H1 (cell line): ENCODE measurements around the gene CDH6. TPM values are rescaled to one million over a fixed set of nuclear protein-coding genes. Genes with fewer than 3 reads are reported as not detected.

Experiments
- CTCF ChIA-PET: fragments of 300-600 bp; sonication (Branson Sonifier 250); formaldehyde crosslinking; loops from one replicate; lab custom pipeline; 2021; ENCODE audit not compliant: partially characterized antibody; lab: Charles Lee
- POLR2A ChIA-PET: fragments of 300-600 bp; sonication (Branson Sonifier 250); formaldehyde crosslinking; loops from one replicate; lab custom pipeline; 2021; ENCODE audit warnings: inconsistent platforms; ENCODE audit not compliant: partially characterized antibody; lab: Charles Lee
- DNase-seq, 2 experiments: peaks; one replicate each; pipeline versions ENCODE4 v3.0.0 to v3.0.0-alpha.2; 2010 to 2022; ENCODE audit warnings: low spot score in 2 of 2, low read depth in 1 of 2, mixed read lengths in 1 of 2
- FAIRE-seq: peaks from 2 replicates; lab custom pipeline; 2011; peaks lifted over from hg19 to GRCh38; lab: Jason Lieb, UNC
- H2AFZ ChIP-seq: 2 replicates; pipeline ENCODE4 v1.8.1; 2012; ENCODE audit warnings: low read length, inconsistent platforms
- H2AK5ac ChIP-seq: 2 replicates; pipeline ENCODE4 v1.6.1; 2013; ENCODE audit warnings: low read depth, low read length
- H2BK120ac ChIP-seq: replicated peaks from 2 replicates; pipeline ENCODE3; 2013; ENCODE audit warnings: low read depth, low read length, inconsistent platforms
- H2BK12ac ChIP-seq: 2 replicates; pipeline ENCODE4 v1.6.1; 2013; ENCODE audit warnings: low read depth, low read length
- H2BK15ac ChIP-seq: 2 replicates; pipeline ENCODE4 v1.6.1; 2013; ENCODE audit warnings: low read length
- H2BK20ac ChIP-seq: 2 replicates; pipeline ENCODE4 v1.6.1; 2013; ENCODE audit warnings: low read length
- H2BK5ac ChIP-seq: 2 replicates; pipeline ENCODE4 v1.6.1; 2013; ENCODE audit warnings: low read depth, low read length
- H3K14ac ChIP-seq: 2 replicates; pipeline ENCODE4 v1.6.1; 2013; ENCODE audit warnings: inconsistent platforms; ENCODE audit not compliant: insufficient read length
- H3K18ac ChIP-seq: 2 replicates; pipeline ENCODE4 v1.6.1; 2013; ENCODE audit warnings: low read length; ENCODE audit errors: extremely low read depth
- H3K23ac ChIP-seq: 2 replicates; pipeline ENCODE4 v1.6.1; 2013; ENCODE audit warnings: inconsistent platforms; ENCODE audit not compliant: insufficient read length
- H3K23me2 ChIP-seq: 2 replicates; pipeline ENCODE4 v1.6.1; 2013; ENCODE audit warnings: low read depth, low read length
- H3K27ac ChIP-seq: 2 replicates; pipeline ENCODE4 v1.6.1; 2011; ENCODE audit warnings: low read depth, low read length, inconsistent platforms
- H3K27me3 ChIP-seq, 4 experiments: replicated peaks in 1 of 4; 1 replicate in 1 of 4; 2 replicates in 3 of 4; pipeline versions ENCODE4 v1.6.1 to v1.8.1; 2011 to 2013; ENCODE audit warnings: low read length in 3 of 4, mild to moderate bottlenecking in 3 of 4, inconsistent platforms in 2 of 4, mixed read lengths in 2 of 4, moderate library complexity in 1 of 4; ENCODE audit not compliant: control insufficient read depth in 3 of 4, insufficient read depth in 3 of 4; ENCODE audit errors: extremely low read depth in 1 of 4
- H3K36me3 ChIP-seq, 4 experiments: 2 replicates each; pipeline versions ENCODE4 v1.6.1 to v1.8.1; 2011 to 2013; ENCODE audit warnings: mild to moderate bottlenecking in 4 of 4, low read length in 3 of 4, moderate library complexity in 2 of 4, control low read depth in 1 of 4, inconsistent platforms in 1 of 4; ENCODE audit not compliant: insufficient read depth in 4 of 4, control insufficient read depth in 2 of 4
- H3K4ac ChIP-seq: replicated peaks from 2 replicates; pipeline ENCODE3; 2013; ENCODE audit warnings: low read length, low read depth, mixed read lengths, inconsistent platforms; ENCODE audit not compliant: insufficient read length
- H3K4me1 ChIP-seq, 4 experiments: replicated peaks in 1 of 4; 1 replicate in 1 of 4; 2 replicates in 3 of 4; pipeline versions ENCODE4 v1.6.1 to v1.8.1; 2011 to 2013; ENCODE audit warnings: low read length in 3 of 4, inconsistent platforms in 2 of 4, mixed read lengths in 1 of 4; ENCODE audit not compliant: insufficient read depth in 4 of 4, control insufficient read depth in 3 of 4
- H3K4me2 ChIP-seq, 2 experiments: 2 replicates each; pipeline versions ENCODE4 v1.6.1 to v1.8.1; 2011 to 2013; ENCODE audit warnings: low read depth in 2 of 2, low read length in 2 of 2, control low read depth in 1 of 2, inconsistent platforms in 1 of 2, mild to moderate bottlenecking in 1 of 2; ENCODE audit not compliant: insufficient read depth in 1 of 2
- H3K4me3 ChIP-seq, 4 experiments: fragments of 200-600, 300-600 bp in 1 of 4; sonication (generic), shearing (Covaris generic), sonication (Bioruptor Twin) in 1 of 4; 2 replicates each; pipeline versions ENCODE4 v1.5.1 to v1.8.1; 2011 to 2016; ENCODE audit warnings: low read length in 4 of 4, low read depth in 3 of 4, control low read depth in 2 of 4, inconsistent platforms in 2 of 4, mild to moderate bottlenecking in 2 of 4, mixed read lengths in 1 of 4, moderate library complexity in 1 of 4; ENCODE audit not compliant: insufficient read depth in 2 of 4; ENCODE audit errors: extremely low read depth in 1 of 4
- H3K56ac ChIP-seq: replicated peaks from 2 replicates; pipeline ENCODE3; 2013; ENCODE audit warnings: low read depth, mild to moderate bottlenecking, mixed read lengths, low read length, inconsistent platforms; ENCODE audit not compliant: insufficient read length
- H3K79me1 ChIP-seq: 2 replicates; pipeline ENCODE4 v1.6.1; 2013; ENCODE audit warnings: low read depth, low read length, control low read depth
- H3K79me2 ChIP-seq, 2 experiments: 2 replicates each; pipeline versions ENCODE4 v1.6.1 to v1.8.1; 2012 to 2013; ENCODE audit warnings: low read length in 2 of 2, mild to moderate bottlenecking in 2 of 2, inconsistent platforms in 1 of 2; ENCODE audit not compliant: insufficient read depth in 2 of 2, control insufficient read depth in 1 of 2
- H3K9ac ChIP-seq, 4 experiments: replicated peaks in 1 of 4; 1 replicate in 1 of 4; 2 replicates in 3 of 4; pipeline versions ENCODE4 v1.6.1 to v1.8.1; 2011 to 2013; ENCODE audit warnings: low read depth in 3 of 4, low read length in 3 of 4, control low read depth in 2 of 4, mild to moderate bottlenecking in 2 of 4, moderate library complexity in 2 of 4, inconsistent platforms in 1 of 4; ENCODE audit errors: extremely low read depth in 1 of 4
- H3K9me3 ChIP-seq, 2 experiments: 2 replicates each; pipeline versions ENCODE4 v1.6.1 to v1.8.1; 2012 to 2013; ENCODE audit warnings: mild to moderate bottlenecking in 2 of 2, moderate library complexity in 2 of 2, control low read depth in 1 of 2, inconsistent platforms in 1 of 2, low read depth in 1 of 2, low read length in 1 of 2, mixed read lengths in 1 of 2; ENCODE audit not compliant: insufficient read depth in 2 of 2
- H4K20me1 ChIP-seq, 2 experiments: replicated peaks in 1 of 2; 2 replicates each; pipeline versions ENCODE3 to v1.8.1; 2011 to 2013; ENCODE audit warnings: inconsistent platforms in 2 of 2, low read length in 2 of 2, mild to moderate bottlenecking in 1 of 2; ENCODE audit not compliant: insufficient read depth in 2 of 2, control insufficient read depth in 1 of 2
- H4K5ac ChIP-seq: 2 replicates; pipeline ENCODE4 v1.6.1; 2013; ENCODE audit warnings: low read length, low read depth, mixed read lengths, inconsistent platforms; ENCODE audit not compliant: insufficient read length
- H4K8ac ChIP-seq: 2 replicates; pipeline ENCODE4 v1.8.0; 2013; ENCODE audit warnings: mild to moderate bottlenecking, moderate library complexity, low read length, inconsistent platforms; ENCODE audit not compliant: insufficient read depth; ENCODE audit errors: extremely low read depth
- H4K91ac ChIP-seq: replicated peaks from 2 replicates; pipeline ENCODE3; 2013; ENCODE audit warnings: low read length, mixed read lengths, inconsistent platforms; ENCODE audit not compliant: insufficient read length
- BCL11A ChIP-seq, 2 experiments: IDR thresholded peaks; one replicate each; pipeline ENCODE4 v1.6.1; 2011; ENCODE audit warnings: low read depth in 2 of 2, low read length in 2 of 2, mild to moderate bottlenecking in 2 of 2
- CBX8 ChIP-seq: fragments of 300-800, 300-1000 bp; sonication (generic); IDR thresholded peaks from 2 replicates; pipeline ENCODE4 v1.7.1; 2016; ENCODE audit warnings: low read depth, low read length, borderline replicate concordance
- CHD1 ChIP-seq: IDR thresholded peaks from 2 replicates; pipeline ENCODE4 v1.6.1; 2012; ENCODE audit warnings: low read depth, low read length, improper control_type of control experiment
- HDAC2 ChIP-seq, 2 experiments: fragments of 300-600 bp in 1 of 2; sonication (generic) in 1 of 2; IDR thresholded peaks; 2 replicates each; pipeline ENCODE4 v1.6.1; 2011 to 2012; ENCODE audit warnings: low read depth in 2 of 2, low read length in 2 of 2, mild to moderate bottlenecking in 2 of 2, moderate library complexity in 2 of 2, borderline replicate concordance in 1 of 2, inconsistent platforms in 1 of 2
- KDM5A ChIP-seq: fragments of 200-600 bp; IDR thresholded peaks from 2 replicates; pipeline ENCODE4 v1.7.1; 2012; ENCODE audit warnings: mild to moderate bottlenecking, low read length, inconsistent platforms, mixed read lengths
- MAX ChIP-seq: IDR thresholded peaks from 2 replicates; pipeline ENCODE4 v1.6.1; 2012; ENCODE audit warnings: inconsistent platforms
- NANOG ChIP-seq: IDR thresholded peaks from 2 replicates; pipeline ENCODE4 v1.6.1; 2011; ENCODE audit warnings: low read length, low read depth, mild to moderate bottlenecking, inconsistent platforms; ENCODE audit not compliant: insufficient read depth, poor library complexity, severe bottlenecking
- NRF1 ChIP-seq: IDR thresholded peaks from 2 replicates; pipeline ENCODE4 v1.6.1; 2011; ENCODE audit warnings: mild to moderate bottlenecking, low read depth, low read length, improper control_type of control experiment
- RAD21 ChIP-seq, 2 experiments: IDR thresholded peaks in 1 of 2; conservative IDR thresholded peaks in 1 of 2; 2 replicates each; pipeline ENCODE4 v1.6.1; 2011; ENCODE audit warnings: low read depth in 2 of 2, low read length in 2 of 2, improper control_type of control experiment in 1 of 2, inconsistent platforms in 1 of 2, mild to moderate bottlenecking in 1 of 2, moderate library complexity in 1 of 2
- RBBP5 ChIP-seq: IDR thresholded peaks from 2 replicates; pipeline ENCODE4 v1.7.1; 2012; ENCODE audit warnings: low read depth, mild to moderate bottlenecking, inconsistent platforms, low read length, moderate library complexity, borderline replicate concordance
- SIRT6 ChIP-seq: IDR thresholded peaks from one replicate; pipeline ENCODE4 v1.7.1; 2012; ENCODE audit warnings: low read length, inconsistent platforms
- SP4 ChIP-seq: IDR thresholded peaks from 2 replicates; pipeline ENCODE4 v1.6.1; 2012; ENCODE audit warnings: low read length, inconsistent platforms
- TCF12 ChIP-seq: IDR thresholded peaks from 2 replicates; pipeline ENCODE4 v1.6.1; 2011; ENCODE audit warnings: low read depth, mild to moderate bottlenecking, low read length
- YY1 ChIP-seq: IDR thresholded peaks from 2 replicates; pipeline ENCODE4 v1.6.1; 2011; ENCODE audit warnings: low read depth, mild to moderate bottlenecking, low read length
- ZNF274 ChIP-seq: IDR thresholded peaks from 2 replicates; pipeline ENCODE4 v1.7.0; 2012; ENCODE audit warnings: low read length, borderline replicate concordance; ENCODE audit errors: extremely low read depth
- WGBS, 2 experiments: shearing (Covaris generic) in 1 of 2; methylation state at CpG; one replicate each; pipeline versions ENCODE4 v1.1.6 to v1.1.7; 2013 to 2015; ENCODE audit warnings: low lambda C conversion rate in 2 of 2, mixed read lengths in 2 of 2, inconsistent platforms in 1 of 2, low coverage in 1 of 2, missing lambda C conversion rate in 1 of 2; ENCODE audit not compliant: insufficient replicate concordance in 2 of 2, insufficient coverage in 1 of 2, insufficient read length in 1 of 2; ENCODE audit errors: extremely low coverage in 1 of 2, missing lambda C conversion rate in 1 of 2; 5-methylcytosine and 5-hydroxymethylcytosine counted together
- polyA plus RNA-seq, 7 experiments: library from polyadenylated mRNA; depleted of rRNA in 3 of 7; stranded (reverse) in 5 of 7; unstranded in 2 of 7; fragments of >200 nt in 5 of 7; fragments of 200-250 nt in 2 of 7; gene quantifications; 1 replicate in 5 of 7; 2 replicates in 1 of 7; 4 replicates in 1 of 7; pipeline versions ENCODE4 v1.2.1 to v1.2.3, GENCODE V29; 2011 to 2013; ENCODE audit warnings: missing spikeins in 2 of 7, mixed read lengths in 2 of 7
- total RNA-seq: library from RNA; stranded (reverse); fragmentation: NEBNext Ultra II Directional; extraction: Animal tissue kit (Norgen Biotek cat#: 25700); gene quantifications from 2 replicates; pipeline ENCODE4 v1.2.1, GENCODE V29; 2021

CDH6 gene
- total and polyA plus RNA-seq, 2 of the 8 experiments (the other 6 are each of a cell fraction or from before 2014, with no cell fraction given) = 1.4 to 1.9 TPM

- no peak overlapping the region for H3K4ac ChIP-seq
- 94% methylated on average over 4 of the region's 4 CpGs; no CpG with 5 or more reads in 1 of the 2 experiments for WGBS, 2 experiments
- FAIRE-seq (no peak), DNase-seq (no peak)
- no peaks in the 10 kb centered on the region; a peak in 1 of 8 replicates for H3K36me3 ChIP-seq
- no peak overlapping the region for H2AK5ac ChIP-seq
- H4K5ac ChIP-seq = no peak overlapping the region
- no peak overlapping the region for H3K27ac ChIP-seq
- no peaks in the 10 kb centered on the region for H3K4me1 ChIP-seq
- H3K23ac ChIP-seq = no peak overlapping the region
- H3K18ac ChIP-seq = no peak overlapping the region
- H3K27me3 ChIP-seq = no peaks in the 10 kb centered on the region
- no peaks in the 10 kb centered on the region for H3K79me1 ChIP-seq
- H2BK5ac ChIP-seq = no peak overlapping the region
- no peak overlapping the region for H3K4me3 ChIP-seq
- H3K23me2 ChIP-seq = no peaks in the 10 kb centered on the region
- no peak overlapping the region for H3K4me2 ChIP-seq
- no peaks in the 10 kb centered on the region for H3K79me2 ChIP-seq
- no peak overlapping the region for H2BK12ac ChIP-seq
- H3K14ac ChIP-seq = no peak overlapping the region
- POLR2A ChIA-PET = no interaction called here
- no peak overlapping the region for H2BK120ac ChIP-seq
- no peaks in the 10 kb centered on the region for H4K20me1 ChIP-seq
- no peak overlapping the region for H2BK20ac ChIP-seq
- no peak overlapping the region for H4K91ac ChIP-seq
- CTCF ChIA-PET = interaction anchor here (0.5 kb wide), 1 partner anchor 657 kb away, joined by 3 read pairs; no protein-coding TSS in a partner anchor
- H2AFZ ChIP-seq = no peak overlapping the region
- H3K9ac ChIP-seq = no peak overlapping the region
- H2BK15ac ChIP-seq = no peak overlapping the region
- no peaks in the 10 kb centered on the region for H3K9me3 ChIP-seq
- no peak overlapping the region for H4K8ac ChIP-seq
- H3K56ac ChIP-seq = no peak overlapping the region
- TF ChIP-seq NANOG (no peak), TCF12 (no peak), MAX (no peak), HDAC2 (IDR thresholded peaks at IDR 0.05; ENCODE audit: borderline replicate concordance in 1 of 2, low read depth in 2 of 2, low read length in 2 of 2) (no peak), CBX8 (no peak), YY1 (no peak), ZNF274 (no peak), NRF1 (no peak), CHD1 (no peak), SP4 (no peak), BCL11A (IDR thresholded peaks at IDR 0.05; ENCODE audit: low read depth in 2 of 2, low read length in 2 of 2) (no peak), KDM5A (no peak), RAD21 (IDR thresholded peaks at IDR 0.05 in 1 of 2, conservative IDR thresholded peaks at IDR 0.05 in 1 of 2; ENCODE audit: low read depth in 2 of 2, low read length in 2 of 2) (no peak), RBBP5 (no peak), SIRT6 (no peak)
These were observed 125.8 kb downstream of the CDH6 start for GRCh38 chr5:31319335-31319734.
